ENCODE measurements around the gene KCTD17. TPM values are rescaled to one million over a fixed set of nuclear protein-coding genes. Genes with fewer than 3 reads are reported as not detected.

Gene KCTD17
- total RNA-seq, 1 donor: 25.0 TPM

GRCh38 chr22:37010976-37011375, 40.6 kb upstream of the KCTD17 start:
- Histone ChIP-seq H3K4me2 (ENCODE audit: insufficient read depth, low read length) (no peak overlapping the region), H3K27ac (ENCODE audit: low read depth, low read length) (no peak overlapping the region), H3K27me3 (ENCODE audit: insufficient read depth, low read length) (peaks cover 23% of the 10 kb centered on the region), H3K4me1 (ENCODE audit: insufficient read depth, low read length) (no peaks in the 10 kb centered on the region), H3K9me3 (ENCODE audit: low read depth, low read length) (no peaks in the 10 kb centered on the region), H2AFZ (ENCODE audit: low read length) (no peak overlapping the region), H3K36me3 (ENCODE audit: insufficient read depth, low read length) (no peaks in the 10 kb centered on the region), H3K4me3 (ENCODE audit: insufficient read depth, low read length) (no peak overlapping the region), H3K79me2 (ENCODE audit: insufficient read depth, low read length) (no peaks in the 10 kb centered on the region), H4K20me1 (ENCODE audit: insufficient read depth, low read length) (no peaks in the 10 kb centered on the region)
- no peak for TF ChIP-seq CTCF (IDR thresholded peaks at IDR 0.05; ENCODE audit: extremely low read depth, low read depth, low read length)
- DNase-seq (ENCODE audit: insufficient read length, low spot score, missing footprints): no peak

GRCh38 chr22:37011472-37011871, 40.1 kb upstream of the KCTD17 start:
- H3K4me3 ChIP-seq (ENCODE audit: insufficient read depth, low read length): no peak overlapping the region
- H3K9me3 ChIP-seq (ENCODE audit: low read depth, low read length): no peaks in the 10 kb centered on the region
- peaks cover 5% of the 10 kb centered on the region for H3K36me3 ChIP-seq (ENCODE audit: insufficient read depth, low read length)
- DNase-seq (ENCODE audit: insufficient read length, low spot score, missing footprints): no peak
- no peaks in the 10 kb centered on the region for H3K4me1 ChIP-seq (ENCODE audit: insufficient read depth, low read length)
- H3K27ac ChIP-seq (ENCODE audit: low read depth, low read length): no peak overlapping the region
- no peak overlapping the region for H3K4me2 ChIP-seq (ENCODE audit: insufficient read depth, low read length)
- H4K20me1 ChIP-seq (ENCODE audit: insufficient read depth, low read length): no peaks in the 10 kb centered on the region
- no peak overlapping the region for H2AFZ ChIP-seq (ENCODE audit: low read length)
- no peak for TF ChIP-seq CTCF (IDR thresholded peaks at IDR 0.05; ENCODE audit: extremely low read depth, low read depth, low read length)
- H3K79me2 ChIP-seq (ENCODE audit: insufficient read depth, low read length): no peaks in the 10 kb centered on the region
- H3K27me3 ChIP-seq (ENCODE audit: insufficient read depth, low read length): peaks cover 18% of the 10 kb centered on the region

- Histone ChIP-seq H3K9me3 (ENCODE audit: low read depth, low read length) (no peaks in the 10 kb centered on the region), H3K79me2 (ENCODE audit: insufficient read depth, low read length) (no peaks in the 10 kb centered on the region), H3K4me3 (ENCODE audit: insufficient read depth, low read length) (no peak overlapping the region), H2AFZ (ENCODE audit: low read length) (no peak overlapping the region), H3K36me3 (ENCODE audit: insufficient read depth, low read length) (peaks cover 5% of the 10 kb centered on the region), H3K27me3 (ENCODE audit: insufficient read depth, low read length) (peaks cover 10% of the 10 kb centered on the region), H4K20me1 (ENCODE audit: insufficient read depth, low read length) (peaks cover 6% of the 10 kb centered on the region), H3K27ac (ENCODE audit: low read depth, low read length) (no peak overlapping the region), H3K4me1 (ENCODE audit: insufficient read depth, low read length) (no peaks in the 10 kb centered on the region), H3K4me2 (ENCODE audit: insufficient read depth, low read length) (no peak overlapping the region)
- no peak for TF ChIP-seq CTCF (IDR thresholded peaks at IDR 0.05; ENCODE audit: extremely low read depth, low read depth, low read length)
- DNase-seq (ENCODE audit: insufficient read length, low spot score, missing footprints): no peak
Measured at GRCh38 chr22:37012262-37012904, 39.2 kb upstream of the KCTD17 start.

GRCh38 chr22:37012956-37013355, 38.6 kb upstream of the KCTD17 start:
- Histone ChIP-seq H3K9me3 (ENCODE audit: low read depth, low read length) (no peaks in the 10 kb centered on the region), H3K27me3 (ENCODE audit: insufficient read depth, low read length) (peaks cover 5% of the 10 kb centered on the region), H3K4me1 (ENCODE audit: insufficient read depth, low read length) (no peaks in the 10 kb centered on the region), H2AFZ (ENCODE audit: low read length) (no peak overlapping the region), H4K20me1 (ENCODE audit: insufficient read depth, low read length) (peaks cover 10% of the 10 kb centered on the region), H3K27ac (ENCODE audit: low read depth, low read length) (no peak overlapping the region), H3K4me3 (ENCODE audit: insufficient read depth, low read length) (no peak overlapping the region), H3K36me3 (ENCODE audit: insufficient read depth, low read length) (peaks cover 10% of the 10 kb centered on the region), H3K4me2 (ENCODE audit: insufficient read depth, low read length) (no peak overlapping the region), H3K79me2 (ENCODE audit: insufficient read depth, low read length) (no peaks in the 10 kb centered on the region)
- no peak for DNase-seq (ENCODE audit: insufficient read length, low spot score, missing footprints)
- no peak for TF ChIP-seq CTCF (IDR thresholded peaks at IDR 0.05; ENCODE audit: extremely low read depth, low read depth, low read length)

Measured in osteoblast (primary cell).